Keratinocyte (primary cell): ENCODE measurements around the gene HTRA3. TPM values are rescaled to one million over a fixed set of nuclear protein-coding genes. Genes with fewer than 3 reads are reported as not detected.

Experiments used
- DNase-seq: peaks from one replicate; pipeline ENCODE4 v3.0.0-alpha.2; 2011; ENCODE audit warnings: low read depth, missing footprints, low spot score
- FAIRE-seq: peaks from 2 replicates; lab custom pipeline; 2011; peaks lifted over from hg19 to GRCh38; lab: Jason Lieb, UNC
- H2AFZ ChIP-seq: 2 replicates; pipeline ENCODE4 v1.6.0; 2012; ENCODE audit warnings: low read length, control low read depth, inconsistent platforms; ENCODE audit not compliant: control insufficient read depth
- H3K27ac ChIP-seq: 2 replicates; pipeline ENCODE4 v1.5.1; 2011; ENCODE audit warnings: low read length; ENCODE audit not compliant: control insufficient read depth, insufficient read depth
- H3K27me3 ChIP-seq: 3 replicates; pipeline ENCODE4 v1.6.0; 2011; ENCODE audit warnings: low read length; ENCODE audit not compliant: control insufficient read depth, insufficient read depth; ENCODE audit errors: extremely low read depth
- H3K36me3 ChIP-seq, 2 experiments: 2 replicates in 1 of 2; 3 replicates in 1 of 2; pipeline ENCODE4 v1.5.1; 2011; ENCODE audit warnings: low read length in 2 of 2, mild to moderate bottlenecking in 1 of 2; ENCODE audit not compliant: control insufficient read depth in 2 of 2, insufficient read depth in 2 of 2; ENCODE audit errors: extremely low read depth in 1 of 2
- H3K4me1 ChIP-seq: 3 replicates; pipeline ENCODE4 v1.5.1; 2011; ENCODE audit warnings: low read length; ENCODE audit not compliant: control insufficient read depth, insufficient read depth; ENCODE audit errors: extremely low read depth
- H3K4me2 ChIP-seq: 3 replicates; pipeline ENCODE4 v1.6.0; 2011; ENCODE audit warnings: low read depth, low read length; ENCODE audit not compliant: control insufficient read depth, insufficient read depth; ENCODE audit errors: extremely low read depth
- H3K4me3 ChIP-seq, 3 experiments: fragments of 200-600 bp in 1 of 3; sonication (generic) in 1 of 3; 2 replicates in 2 of 3; 3 replicates in 1 of 3; pipeline ENCODE4 v1.5.1; 2011 to 2016; ENCODE audit warnings: low read length in 3 of 3, mild to moderate bottlenecking in 3 of 3, control low read depth in 2 of 3, inconsistent platforms in 1 of 3, low read depth in 1 of 3, mixed read lengths in 1 of 3, mixed run types in 1 of 3, moderate library complexity in 1 of 3; ENCODE audit not compliant: control insufficient read depth in 2 of 3, insufficient read depth in 2 of 3; ENCODE audit errors: extremely low read depth in 1 of 3
- H3K79me2 ChIP-seq: 2 replicates; pipeline ENCODE4 v1.6.0; 2012; ENCODE audit warnings: low read length; ENCODE audit not compliant: control insufficient read depth, insufficient read depth
- H3K9ac ChIP-seq: 3 replicates; pipeline ENCODE4 v1.6.0; 2011; ENCODE audit warnings: low read length; ENCODE audit not compliant: control insufficient read depth, insufficient read depth; ENCODE audit errors: extremely low read depth
- H3K9me1 ChIP-seq: 3 replicates; pipeline ENCODE4 v1.6.0; 2011; ENCODE audit warnings: low read length; ENCODE audit not compliant: control insufficient read depth, insufficient read depth; ENCODE audit errors: extremely low read depth
- H3K9me3 ChIP-seq: 2 replicates; pipeline ENCODE4 v1.5.1; 2012; ENCODE audit warnings: low read depth, low read length; ENCODE audit not compliant: control insufficient read depth
- H4K20me1 ChIP-seq: 3 replicates; pipeline ENCODE4 v1.6.0; 2011; ENCODE audit warnings: low read length; ENCODE audit not compliant: control insufficient read depth, insufficient read depth; ENCODE audit errors: extremely low read depth
- CTCF ChIP-seq, 3 experiments: IDR thresholded peaks in 1 of 3; conservative IDR thresholded peaks in 1 of 3; optimal IDR thresholded peaks in 1 of 3; 2 replicates in 2 of 3; 3 replicates in 1 of 3; pipeline versions ENCODE3 to v1.5.1; 2011; ENCODE audit warnings: low read length in 3 of 3, mild to moderate bottlenecking in 3 of 3, moderate library complexity in 2 of 3, control low read depth in 1 of 3, inconsistent platforms in 1 of 3; ENCODE audit not compliant: insufficient read depth in 2 of 3; ENCODE audit errors: extremely low read depth in 1 of 3
- EZH2 ChIP-seq: IDR thresholded peaks from one replicate; pipeline ENCODE4 v1.6.1; 2012; ENCODE audit warnings: inconsistent platforms, mild to moderate bottlenecking, low read length, moderate library complexity
- dilution Hi-C: fragments of 300-500 bp; cut with MboI; formaldehyde crosslinking; loops from one replicate; pipeline ENCODE4 v1.7.0; 2020; ENCODE audit warnings: low sequenced_read_pairs; ENCODE audit not compliant: extremely low pct_ligation_motif_present
- polyA plus RNA-seq, 5 experiments: library from polyadenylated mRNA; depleted of rRNA in 3 of 5; stranded (reverse) in 3 of 5; stranded (forward) in 1 of 5; unstranded in 1 of 5; fragments of >200 nt; gene quantifications; 1 replicate in 1 of 5; 2 replicates in 3 of 5; 3 replicates in 1 of 5; pipeline versions ENCODE4 v1.2.1 to v1.2.3, GENCODE V29; 2011 to 2012; ENCODE audit warnings: missing spikeins in 2 of 5, low read depth in 1 of 5, low replicate concordance in 1 of 5

Gene HTRA3
- polyA plus RNA-seq, 1 donor (not counting 4 experiments of a cell fraction or from before 2014, with no cell fraction given) = not detected

- no peak overlapping the region for H3K27ac ChIP-seq
- H3K4me2 ChIP-seq = no peak overlapping the region
- peaks cover 4% of the 10 kb centered on the region for H3K27me3 ChIP-seq
- H3K9ac ChIP-seq = no peak overlapping the region
- DNase-seq (no peak), FAIRE-seq (no peak)
- H4K20me1 ChIP-seq = no peaks in the 10 kb centered on the region
- no peaks in the 10 kb centered on the region for H3K79me2 ChIP-seq
- no peaks in the 10 kb centered on the region for H3K9me3 ChIP-seq
- no peaks in the 10 kb centered on the region for H3K36me3 ChIP-seq
- H2AFZ ChIP-seq = no peak overlapping the region
- H3K4me3 ChIP-seq = no peak overlapping the region
- H3K4me1 ChIP-seq = no peaks in the 10 kb centered on the region
- dilution Hi-C loops = no loop called here
- TF ChIP-seq CTCF (optimal IDR thresholded peaks at IDR 0.05 in 1 of 3, IDR thresholded peaks at IDR 0.05 in 1 of 3, conservative IDR thresholded peaks at IDR 0.05 in 1 of 3; ENCODE audit: extremely low read depth in 1 of 3, insufficient read depth in 2 of 3, low read length in 3 of 3) (no peak), EZH2 (no peak)
- no peaks in the 10 kb centered on the region for H3K9me1 ChIP-seq
Observed at GRCh38 chr4:8295471-8295870, 25.9 kb downstream of the HTRA3 start.

GRCh38 chr4:8296491-8296890, 26.9 kb downstream of the HTRA3 start:
- H3K9me3 ChIP-seq = no peaks in the 10 kb centered on the region
- H4K20me1 ChIP-seq = no peaks in the 10 kb centered on the region
- H3K4me3 ChIP-seq = no peak overlapping the region
- no peaks in the 10 kb centered on the region for H3K9me1 ChIP-seq
- TF ChIP-seq CTCF (optimal IDR thresholded peaks at IDR 0.05 in 1 of 3, IDR thresholded peaks at IDR 0.05 in 1 of 3, conservative IDR thresholded peaks at IDR 0.05 in 1 of 3; ENCODE audit: extremely low read depth in 1 of 3, insufficient read depth in 2 of 3, low read length in 3 of 3) = no peak
- no peak for TF ChIP-seq EZH2
- no peak overlapping the region for H3K4me2 ChIP-seq
- no peaks in the 10 kb centered on the region for H3K4me1 ChIP-seq
- H3K9ac ChIP-seq = no peak overlapping the region
- no peaks in the 10 kb centered on the region for H3K36me3 ChIP-seq
- dilution Hi-C loops = no loop called here
- peaks cover under 1% of the 10 kb centered on the region for H3K27me3 ChIP-seq
- no peak overlapping the region for H3K27ac ChIP-seq
- no peaks in the 10 kb centered on the region for H3K79me2 ChIP-seq
- DNase-seq (no peak), FAIRE-seq (no peak)
- H2AFZ ChIP-seq = no peak overlapping the region
